ENCODE measurements around the gene MICAL2.

The MICAL2 gene

GRCh38 chr11:12163181-12163941, 53.0 kb downstream of the MICAL2 start:
- H3K27ac ChIP-seq (ENCODE audit: extremely low read depth, low read depth, low read length), result no peak overlapping the region
- H3K4me1 ChIP-seq (ENCODE audit: control insufficient read depth, insufficient read depth, low read length), result no peaks in the 10 kb centered on the region
- H3K36me3 ChIP-seq (ENCODE audit: control insufficient read depth in 2 of 2, insufficient read depth in 1 of 2, low read length in 2 of 2), result peaks cover 0 to 11% of the 10 kb centered on the region in 2 experiments; a peak in 1 of 3 replicates
- POLR2A ChIA-PET, result interaction anchor here (0.6 to 1.4 kb wide), 3 partner anchors 19 to 56 kb away, joined by 3 to 6 read pairs (median 5); no protein-coding TSS in a partner anchor
- H3K4me3 ChIP-seq (ENCODE audit: low read depth, low read length), result no peak overlapping the region
- CTCF ChIA-PET, result interaction anchor here (0.6 to 1.5 kb wide), 7 partner anchors 8 to 1251 kb away, joined by 3 to 5 read pairs (median 3); no protein-coding TSS in a partner anchor
- no peaks in the 10 kb centered on the region for H3K9me3 ChIP-seq (ENCODE audit: control insufficient read depth, insufficient read depth, low read depth, low read length)
- TF ChIP-seq PRDM10 (tag by site-specific recombination; IDR thresholded peaks at IDR 0.05) (peak; percentile 70), ZIC2 (tag by site-specific recombination; IDR thresholded peaks at IDR 0.05) (peak; percentile 88), MYNN (tag by site-specific recombination; IDR thresholded peaks at IDR 0.05; ENCODE audit: borderline replicate concordance) (no peak)

GRCh38 chr11:12164061-12165014, 53.9 kb downstream of the MICAL2 start:
- Histone ChIP-seq H3K27ac (ENCODE audit: extremely low read depth, low read depth, low read length) (no peak overlapping the region), H3K36me3 (ENCODE audit: control insufficient read depth in 2 of 2, insufficient read depth in 1 of 2, low read length in 2 of 2) (peaks cover 0 to 11% of the 10 kb centered on the region in 2 experiments; a peak in 1 of 3 replicates), H3K4me3 (ENCODE audit: low read depth, low read length) (no peak overlapping the region), H3K4me1 (ENCODE audit: control insufficient read depth, insufficient read depth, low read length) (no peaks in the 10 kb centered on the region), H3K9me3 (ENCODE audit: control insufficient read depth, insufficient read depth, low read depth, low read length) (no peaks in the 10 kb centered on the region)
- ChIA-PET POLR2A (interaction anchor here (0.6 to 1.4 kb wide), 3 partner anchors 18 to 55 kb away, joined by 3 to 6 read pairs (median 5); no protein-coding TSS in a partner anchor), CTCF (interaction anchor here (0.6 to 1.5 kb wide), 8 partner anchors 13 to 1135 kb away, joined by 3 to 5 read pairs (median 3); no protein-coding TSS in a partner anchor)
- peak; percentile 89 for TF ChIP-seq SCRT2 (tag by site-specific recombination; IDR thresholded peaks at IDR 0.05)
- TF ChIP-seq HOXD13 (CRISPR knock-in tag; IDR thresholded peaks at IDR 0.05; ENCODE audit: borderline replicate concordance), result 0 out of 2 replicates have a peak, but pooled peaks have one; percentile 50
- TF ChIP-seq ZBTB20 (tag by site-specific recombination; IDR thresholded peaks at IDR 0.05), result peak; percentile 34; the same call in 1 of the 2 replicates
- no peak for TF ChIP-seq KLF17 (tag by site-specific recombination; IDR thresholded peaks at IDR 0.05)
- TF ChIP-seq ZNF423 (tag by site-specific recombination; IDR thresholded peaks at IDR 0.05), result no peak
- TF ChIP-seq ZNF274 (IDR thresholded peaks at IDR 0.05; ENCODE audit: low read length), result no peak
- no peak for TF ChIP-seq ZNF274 (tag by site-specific recombination; IDR thresholded peaks at IDR 0.05; ENCODE audit: borderline replicate concordance)
- peak; percentile 80 for TF ChIP-seq SCRT1 (tag by site-specific recombination; IDR thresholded peaks at IDR 0.05; ENCODE audit: borderline replicate concordance)

GRCh38 chr11:12165237-12165875, 55.0 kb downstream of the MICAL2 start:
- H3K4me1 ChIP-seq (ENCODE audit: control insufficient read depth, insufficient read depth, low read length), result no peaks in the 10 kb centered on the region
- CTCF ChIA-PET, result interaction anchor here (0.5 to 0.6 kb wide), 2 partner anchors 16 to 1134 kb away, joined by 3 read pairs; no protein-coding TSS in a partner anchor

More at GRCh38 chr11:12165237-12165875, 55.0 kb downstream of the MICAL2 start:
- POLR2A ChIA-PET, result no interaction called here
- Histone ChIP-seq H3K9me3 (ENCODE audit: control insufficient read depth, insufficient read depth, low read depth, low read length) (no peaks in the 10 kb centered on the region), H3K36me3 (ENCODE audit: control insufficient read depth in 2 of 2, insufficient read depth in 1 of 2, low read length in 2 of 2) (peaks cover 0 to 11% of the 10 kb centered on the region in 2 experiments; a peak in 1 of 3 replicates), H3K4me3 (ENCODE audit: low read depth, low read length) (no peak overlapping the region), H3K27ac (ENCODE audit: extremely low read depth, low read depth, low read length) (no peak overlapping the region)
- TF ChIP-seq ZBTB7A (tag by site-specific recombination; IDR thresholded peaks at IDR 0.05; ENCODE audit: low read depth) (no peak), ZNF558 (tag by site-specific recombination; IDR thresholded peaks at IDR 0.05) (no peak), ZNF223 (tag by site-specific recombination; IDR thresholded peaks at IDR 0.05) (no peak), ZNF354C (tag by site-specific recombination; IDR thresholded peaks at IDR 0.05; ENCODE audit: borderline replicate concordance, low read depth) (no peak), ZNF837 (tag by site-specific recombination; IDR thresholded peaks at IDR 0.05) (no peak), ZNF174 (tag by site-specific recombination; IDR thresholded peaks at IDR 0.05) (no peak), BCL11B (tag by site-specific recombination; IDR thresholded peaks at IDR 0.05; ENCODE audit: low read depth) (no peak), ZNF610 (tag by site-specific recombination; IDR thresholded peaks at IDR 0.05; ENCODE audit: borderline replicate concordance) (no peak), ZNF214 (tag by site-specific recombination; IDR thresholded peaks at IDR 0.05; ENCODE audit: borderline replicate concordance) (no peak), ZNF114 (tag by site-specific recombination; IDR thresholded peaks at IDR 0.05) (no peak)

Data from HEK293 (cell line).